Measurements from ENCODE around the gene CNKSR1.

CNKSR1 gene

DNA sequence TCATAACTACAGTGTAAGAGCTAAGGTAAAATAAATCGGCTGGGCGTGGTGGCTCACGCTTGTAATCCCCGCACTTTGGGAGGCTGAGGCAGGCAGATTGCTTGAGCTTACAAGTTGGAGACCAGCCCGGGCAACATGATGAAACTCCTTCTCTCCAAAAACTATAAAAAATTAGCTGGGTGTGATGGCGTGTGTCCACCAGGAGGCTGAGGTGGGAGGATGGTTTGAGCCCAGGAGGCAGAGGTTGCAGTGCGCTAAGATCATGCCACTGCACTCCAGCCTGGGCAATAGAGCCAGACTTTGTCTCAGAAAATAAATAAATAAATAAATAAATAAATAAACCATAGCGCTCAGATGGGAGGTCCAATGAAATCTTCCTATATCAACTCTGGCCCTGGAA lies 35.1 kb upstream of the CNKSR1 start:
- no peaks in the 10 kb centered on the region for H3K36me3 ChIP-seq (replicated peaks; ENCODE audit: low read depth, low read length)
- TF ChIP-seq EZH2phosphoT487 (IDR thresholded peaks at IDR 0.05; ENCODE audit: low read depth): no peak
- TF ChIP-seq, protein P1, sequence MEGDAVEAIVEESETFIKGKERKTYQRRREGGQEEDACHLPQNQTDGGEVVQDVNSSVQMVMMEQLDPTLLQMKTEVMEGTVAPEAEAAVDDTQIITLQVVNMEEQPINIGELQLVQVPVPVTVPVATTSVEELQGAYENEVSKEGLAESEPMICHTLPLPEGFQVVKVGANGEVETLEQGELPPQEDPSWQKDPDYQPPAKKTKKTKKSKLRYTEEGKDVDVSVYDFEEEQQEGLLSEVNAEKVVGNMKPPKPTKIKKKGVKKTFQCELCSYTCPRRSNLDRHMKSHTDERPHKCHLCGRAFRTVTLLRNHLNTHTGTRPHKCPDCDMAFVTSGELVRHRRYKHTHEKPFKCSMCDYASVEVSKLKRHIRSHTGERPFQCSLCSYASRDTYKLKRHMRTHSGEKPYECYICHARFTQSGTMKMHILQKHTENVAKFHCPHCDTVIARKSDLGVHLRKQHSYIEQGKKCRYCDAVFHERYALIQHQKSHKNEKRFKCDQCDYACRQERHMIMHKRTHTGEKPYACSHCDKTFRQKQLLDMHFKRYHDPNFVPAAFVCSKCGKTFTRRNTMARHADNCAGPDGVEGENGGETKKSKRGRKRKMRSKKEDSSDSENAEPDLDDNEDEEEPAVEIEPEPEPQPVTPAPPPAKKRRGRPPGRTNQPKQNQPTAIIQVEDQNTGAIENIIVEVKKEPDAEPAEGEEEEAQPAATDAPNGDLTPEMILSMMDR (IDR thresholded peaks at IDR 0.05; ENCODE audit: low read depth, low read length): no peak
- H3K9ac ChIP-seq (ENCODE audit: low read length): no peak overlapping the region
- no peaks in the 10 kb centered on the region for H3K79me2 ChIP-seq (ENCODE audit: low read length)
- no peaks in the 10 kb centered on the region for H3K9me3 ChIP-seq (ENCODE audit: insufficient read depth, low read length)
- no peak overlapping the region for H2AFZ ChIP-seq (ENCODE audit: low read depth, low read length)
- H3K4me1 ChIP-seq (ENCODE audit: low read length): peaks cover 3% of the 10 kb centered on the region; the same call in 1 of the 2 replicates
- H3K27ac ChIP-seq (ENCODE audit: low read length): no peak overlapping the region
- no peak overlapping the region for H3K4me3 ChIP-seq (ENCODE audit: low read length)
- no peaks in the 10 kb centered on the region for H3K27me3 ChIP-seq (ENCODE audit: low read depth, low read length)
- no peak overlapping the region for H3K4me2 ChIP-seq (ENCODE audit: low read length)
- H4K20me1 ChIP-seq (ENCODE audit: insufficient read depth, low read length): no peaks in the 10 kb centered on the region

DNA sequence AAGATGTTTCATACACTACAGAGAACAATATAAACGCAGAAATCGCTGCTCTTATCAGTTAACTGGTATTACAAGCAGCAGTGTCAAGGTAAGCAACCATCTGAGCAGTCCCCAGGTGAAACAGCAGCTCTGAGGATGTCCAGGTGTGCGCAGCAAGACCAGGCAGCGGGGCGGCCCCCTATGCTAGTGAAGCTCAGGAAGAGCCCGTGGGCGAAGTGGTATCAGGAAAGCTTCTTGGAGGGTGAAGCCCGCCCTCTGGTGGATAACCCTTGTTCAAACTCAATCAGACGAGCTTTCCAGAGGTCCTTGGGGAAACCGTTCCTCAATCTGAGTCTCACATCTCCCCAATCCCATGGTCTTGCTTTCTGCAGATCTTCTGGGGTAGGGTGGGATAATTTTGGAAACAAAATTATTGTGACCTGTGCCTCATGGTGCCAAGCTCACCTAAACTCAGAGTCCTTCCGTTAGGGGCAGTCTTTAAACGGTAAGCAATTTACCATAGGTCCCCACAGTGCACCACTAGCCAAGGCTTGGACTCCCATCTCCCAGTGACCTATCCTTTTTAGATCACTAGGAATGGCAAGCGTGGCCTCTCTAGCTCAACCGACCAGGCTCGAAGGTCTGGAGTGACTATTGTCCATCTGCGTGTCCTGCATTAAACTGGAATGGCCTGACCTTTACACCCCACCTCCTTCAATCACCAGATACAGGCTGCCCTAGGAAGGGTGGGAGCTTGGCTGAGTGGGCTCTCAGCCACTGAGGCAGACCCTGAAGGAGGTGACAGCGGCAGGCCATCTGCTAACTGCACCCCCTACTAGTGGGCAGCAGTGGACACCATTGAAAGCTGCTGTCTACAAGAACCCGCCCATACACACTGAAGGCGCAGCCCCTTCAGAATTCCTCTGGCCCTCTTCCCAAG lies 32.0 kb upstream of the CNKSR1 start:
- peak overlapping the region; percentile 51 for H3K4me3 ChIP-seq (ENCODE audit: low read length)
- H3K9ac ChIP-seq (ENCODE audit: low read length): no peak overlapping the region
- no peak overlapping the region for H2AFZ ChIP-seq (ENCODE audit: low read depth, low read length)
- TF ChIP-seq, protein P1 (IDR thresholded peaks at IDR 0.05; ENCODE audit: low read depth, low read length): peak; percentile 65
- no peak for TF ChIP-seq EZH2phosphoT487 (IDR thresholded peaks at IDR 0.05; ENCODE audit: low read depth)
- H3K4me2 ChIP-seq (ENCODE audit: low read length): peak overlapping the region; percentile 74
- no peaks in the 10 kb centered on the region; the same call in 1 of the 2 replicates for H3K27me3 ChIP-seq (ENCODE audit: low read depth, low read length)
- no peaks in the 10 kb centered on the region for H3K36me3 ChIP-seq (replicated peaks; ENCODE audit: low read depth, low read length)
- peaks cover 3% of the 10 kb centered on the region; the same call in 1 of the 2 replicates for H3K4me1 ChIP-seq (ENCODE audit: low read length)
- no peak overlapping the region for H3K27ac ChIP-seq (ENCODE audit: low read length)
- H3K9me3 ChIP-seq (ENCODE audit: insufficient read depth, low read length): no peaks in the 10 kb centered on the region
- H3K79me2 ChIP-seq (ENCODE audit: low read length): no peaks in the 10 kb centered on the region
- no peaks in the 10 kb centered on the region for H4K20me1 ChIP-seq (ENCODE audit: insufficient read depth, low read length)

- no peak overlapping the region for H3K4me2 ChIP-seq (ENCODE audit: low read length)
- H3K79me2 ChIP-seq (ENCODE audit: low read length): no peaks in the 10 kb centered on the region
- H3K36me3 ChIP-seq (replicated peaks; ENCODE audit: low read depth, low read length): no peaks in the 10 kb centered on the region
- no peak overlapping the region for H2AFZ ChIP-seq (ENCODE audit: low read depth, low read length)
- H3K4me1 ChIP-seq (ENCODE audit: low read length): peaks cover 3% of the 10 kb centered on the region; the same call in 1 of the 2 replicates
- no peak overlapping the region for H3K4me3 ChIP-seq (ENCODE audit: low read length)
- TF ChIP-seq, protein P1 (IDR thresholded peaks at IDR 0.05; ENCODE audit: low read depth, low read length): no peak
- no peak for TF ChIP-seq EZH2phosphoT487 (IDR thresholded peaks at IDR 0.05; ENCODE audit: low read depth)
- no peak overlapping the region for H3K9ac ChIP-seq (ENCODE audit: low read length)
- no peaks in the 10 kb centered on the region for H4K20me1 ChIP-seq (ENCODE audit: insufficient read depth, low read length)
- H3K27ac ChIP-seq (ENCODE audit: low read length): no peak overlapping the region
- no peaks in the 10 kb centered on the region; the same call in 1 of the 2 replicates for H3K27me3 ChIP-seq (ENCODE audit: low read depth, low read length)
- H3K9me3 ChIP-seq (ENCODE audit: insufficient read depth, low read length): no peaks in the 10 kb centered on the region
Observed at GRCh38 chr1:26145960-26146294, 31.4 kb upstream of the CNKSR1 start.

- Histone ChIP-seq H4K20me1 (ENCODE audit: insufficient read depth, low read length) (no peaks in the 10 kb centered on the region), H3K27me3 (ENCODE audit: low read depth, low read length) (no peaks in the 10 kb centered on the region; the same call in 1 of the 2 replicates), H3K27ac (ENCODE audit: low read length) (no peak overlapping the region), H3K4me3 (ENCODE audit: low read length) (no peak overlapping the region), H3K36me3 (replicated peaks; ENCODE audit: low read depth, low read length) (no peaks in the 10 kb centered on the region), H2AFZ (ENCODE audit: low read depth, low read length) (no peak overlapping the region), H3K4me1 (ENCODE audit: low read length) (peaks cover 3% of the 10 kb centered on the region; the same call in 1 of the 2 replicates), H3K4me2 (ENCODE audit: low read length) (no peak overlapping the region), H3K9ac (ENCODE audit: low read length) (no peak overlapping the region), H3K79me2 (ENCODE audit: low read length) (no peaks in the 10 kb centered on the region), H3K9me3 (ENCODE audit: insufficient read depth, low read length) (no peaks in the 10 kb centered on the region)
- TF ChIP-seq, protein P1 (IDR thresholded peaks at IDR 0.05; ENCODE audit: low read depth, low read length): no peak
- no peak for TF ChIP-seq EZH2phosphoT487 (IDR thresholded peaks at IDR 0.05; ENCODE audit: low read depth)
Observed at GRCh38 chr1:26148887-26149286, 28.4 kb upstream of the CNKSR1 start.

All from OCI-LY3 (cell line).